IPS-18a (cell line): ENCODE measurements around the gene CHERP.

ENCODE experiments used
- H3K27ac ChIP-seq: one replicate; pipeline ENCODE4 v1.5.1; 2013; ENCODE audit warnings: low read length
- H3K27me3 ChIP-seq: one replicate; pipeline ENCODE4 v1.6.1; 2013; ENCODE audit warnings: mild to moderate bottlenecking, low read length; ENCODE audit not compliant: control insufficient read depth, insufficient read depth
- H3K36me3 ChIP-seq: one replicate; pipeline ENCODE4 v1.6.1; 2013; ENCODE audit warnings: low read depth, low read length; ENCODE audit not compliant: control insufficient read depth
- H3K4me1 ChIP-seq: one replicate; pipeline ENCODE4 v1.6.1; 2013; ENCODE audit warnings: low read depth, low read length; ENCODE audit not compliant: control insufficient read depth
- H3K4me3 ChIP-seq: one replicate; pipeline ENCODE4 v1.5.1; 2013; ENCODE audit warnings: low read length
- H3K9ac ChIP-seq: one replicate; pipeline ENCODE4 v1.6.1; 2013; ENCODE audit warnings: mild to moderate bottlenecking, low read length, moderate library complexity
- H3K9me3 ChIP-seq: one replicate; pipeline ENCODE4 v1.6.1; 2013; ENCODE audit warnings: low read depth, low read length; ENCODE audit not compliant: control insufficient read depth

CHERP gene, protein sequence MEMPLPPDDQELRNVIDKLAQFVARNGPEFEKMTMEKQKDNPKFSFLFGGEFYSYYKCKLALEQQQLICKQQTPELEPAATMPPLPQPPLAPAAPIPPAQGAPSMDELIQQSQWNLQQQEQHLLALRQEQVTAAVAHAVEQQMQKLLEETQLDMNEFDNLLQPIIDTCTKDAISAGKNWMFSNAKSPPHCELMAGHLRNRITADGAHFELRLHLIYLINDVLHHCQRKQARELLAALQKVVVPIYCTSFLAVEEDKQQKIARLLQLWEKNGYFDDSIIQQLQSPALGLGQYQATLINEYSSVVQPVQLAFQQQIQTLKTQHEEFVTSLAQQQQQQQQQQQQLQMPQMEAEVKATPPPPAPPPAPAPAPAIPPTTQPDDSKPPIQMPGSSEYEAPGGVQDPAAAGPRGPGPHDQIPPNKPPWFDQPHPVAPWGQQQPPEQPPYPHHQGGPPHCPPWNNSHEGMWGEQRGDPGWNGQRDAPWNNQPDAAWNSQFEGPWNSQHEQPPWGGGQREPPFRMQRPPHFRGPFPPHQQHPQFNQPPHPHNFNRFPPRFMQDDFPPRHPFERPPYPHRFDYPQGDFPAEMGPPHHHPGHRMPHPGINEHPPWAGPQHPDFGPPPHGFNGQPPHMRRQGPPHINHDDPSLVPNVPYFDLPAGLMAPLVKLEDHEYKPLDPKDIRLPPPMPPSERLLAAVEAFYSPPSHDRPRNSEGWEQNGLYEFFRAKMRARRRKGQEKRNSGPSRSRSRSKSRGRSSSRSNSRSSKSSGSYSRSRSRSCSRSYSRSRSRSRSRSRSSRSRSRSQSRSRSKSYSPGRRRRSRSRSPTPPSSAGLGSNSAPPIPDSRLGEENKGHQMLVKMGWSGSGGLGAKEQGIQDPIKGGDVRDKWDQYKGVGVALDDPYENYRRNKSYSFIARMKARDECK

GRCh38 chr19:16542045-16542909 lies at the start of gene CHERP:
CHERP (minus strand) TSS chr19:16542437; CDS start chr19:16542378, 59 bp downstream.
- peak within 1 kb of the TSS; percentile 79 for H3K9ac ChIP-seq
- no peaks in the 10 kb centered on the region for H3K27me3 ChIP-seq
- peak within 1 kb of the TSS; percentile 68 for H3K27ac ChIP-seq
- H3K4me1 ChIP-seq: peaks cover 5% of the 10 kb centered on the region
- peaks cover 10% of the 10 kb centered on the region for H3K36me3 ChIP-seq
- H3K4me3 ChIP-seq: peak within 1 kb of the TSS; percentile 80
- H3K9me3 ChIP-seq: no peaks in the 10 kb centered on the region

GRCh38 chr19:16590876-16591802 lies 48.9 kb upstream of the CHERP start:
- no peak overlapping the region for H3K27ac ChIP-seq
- no peak overlapping the region for H3K9ac ChIP-seq
- H3K36me3 ChIP-seq: no peaks in the 10 kb centered on the region
- H3K4me3 ChIP-seq: no peak overlapping the region
- H3K4me1 ChIP-seq: peaks cover 18% of the 10 kb centered on the region
- no peaks in the 10 kb centered on the region for H3K27me3 ChIP-seq
- H3K9me3 ChIP-seq: no peaks in the 10 kb centered on the region

GRCh38 chr19:16589917-16590316 lies 47.7 kb upstream of the CHERP start:
- Histone ChIP-seq H3K27ac (no peak overlapping the region), H3K4me1 (peaks cover 26% of the 10 kb centered on the region)

DNA sequence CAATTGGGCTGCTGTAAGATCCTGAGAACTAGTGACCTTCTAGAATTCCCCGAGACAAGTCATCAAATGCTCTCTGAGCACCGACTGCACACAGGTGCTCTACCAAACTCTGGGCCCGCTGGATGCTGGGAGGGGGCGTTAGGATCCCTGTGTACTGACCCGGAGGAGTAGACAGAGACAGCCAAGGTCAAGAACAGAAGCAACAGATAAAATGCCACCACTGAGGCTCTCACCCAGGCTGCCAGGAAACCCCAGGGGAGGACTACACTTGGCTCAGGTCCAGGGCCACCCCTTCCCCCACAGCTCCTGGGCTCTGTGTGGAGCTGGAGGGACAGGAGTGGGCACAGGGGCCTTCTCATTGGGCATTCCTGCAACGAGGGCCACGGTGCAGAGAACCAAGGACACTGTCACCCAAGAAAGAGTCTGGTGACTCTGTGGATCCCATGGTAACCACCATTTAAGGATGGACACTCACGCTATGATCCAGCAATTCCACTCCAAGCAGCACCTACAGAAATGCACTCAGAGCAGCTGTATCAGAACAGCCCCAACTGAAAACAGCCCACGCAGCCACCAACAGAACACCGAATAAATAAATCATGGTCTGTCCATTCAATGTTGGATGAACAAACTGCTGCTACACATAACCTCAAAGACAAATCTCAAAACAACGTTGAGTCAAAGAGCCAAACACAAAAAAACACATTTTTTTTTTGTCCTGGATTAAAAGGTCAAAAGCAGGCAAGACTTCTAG lies 46.8 kb upstream of the CHERP start:
- Histone ChIP-seq H3K27me3 (no peaks in the 10 kb centered on the region), H3K4me1 (peaks cover 35% of the 10 kb centered on the region), H3K4me3 (no peak overlapping the region), H3K9me3 (no peaks in the 10 kb centered on the region), H3K9ac (no peak overlapping the region), H3K27ac (no peak overlapping the region), H3K36me3 (no peaks in the 10 kb centered on the region)

More at GRCh38 chr19:16589917-16590316, 47.7 kb upstream of the CHERP start:
- Histone ChIP-seq H3K4me3 (no peak overlapping the region), H3K9ac (no peak overlapping the region), H3K27me3 (no peaks in the 10 kb centered on the region), H3K9me3 (no peaks in the 10 kb centered on the region), H3K36me3 (no peaks in the 10 kb centered on the region)

DNA sequence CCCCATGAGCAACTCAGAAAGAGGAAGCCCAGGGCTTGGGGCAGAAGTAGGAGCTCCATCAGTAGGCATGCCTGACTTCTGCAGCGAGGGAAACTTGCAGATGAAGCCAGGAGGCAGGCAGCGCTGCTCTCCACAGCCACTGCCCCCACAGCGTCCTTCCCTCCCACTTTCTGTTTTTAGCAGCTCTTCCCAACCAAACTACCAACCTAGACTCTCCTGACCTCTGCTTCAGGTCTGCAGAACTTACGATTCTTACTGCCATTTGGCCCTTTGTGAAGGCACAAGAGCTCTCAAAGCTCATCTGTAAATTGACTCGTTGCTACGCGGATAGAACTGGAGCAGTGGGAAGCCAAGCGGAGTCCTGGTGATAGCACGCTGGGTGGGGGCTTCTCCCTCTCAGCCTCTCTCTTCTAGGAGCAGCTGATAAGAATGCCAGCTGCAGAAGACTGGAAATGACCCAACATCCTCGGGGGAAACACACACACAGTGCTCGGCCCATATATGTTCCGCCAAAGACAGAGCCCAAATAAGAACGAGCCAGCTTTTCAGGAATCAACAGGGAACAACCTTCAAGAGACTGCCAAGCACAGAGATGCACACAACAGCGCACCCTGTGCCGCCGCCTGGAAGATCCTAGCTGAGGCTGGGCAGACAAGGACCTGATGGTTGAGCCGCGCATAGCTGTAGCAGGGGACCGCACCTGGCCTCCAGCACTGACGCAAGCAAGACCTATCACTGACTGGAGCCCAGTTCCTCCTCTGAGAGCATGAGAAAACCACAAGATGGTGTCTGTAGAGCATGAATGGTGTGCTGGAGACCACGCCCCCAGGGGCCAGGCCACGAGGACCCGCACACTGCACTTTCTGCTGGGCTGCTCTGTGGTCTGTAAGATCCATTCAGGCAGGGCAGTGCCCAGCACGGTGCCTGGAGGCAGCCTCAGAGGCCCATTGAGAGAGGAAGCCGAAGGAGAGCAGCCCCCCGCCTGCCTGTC lies 45.9 kb upstream of the CHERP start:
- no peaks in the 10 kb centered on the region for H3K27me3 ChIP-seq
- H3K9ac ChIP-seq: no peak overlapping the region
- H3K27ac ChIP-seq: no peak overlapping the region
- H3K36me3 ChIP-seq: no peaks in the 10 kb centered on the region
- no peaks in the 10 kb centered on the region for H3K9me3 ChIP-seq
- no peak overlapping the region for H3K4me3 ChIP-seq
- H3K4me1 ChIP-seq: peaks cover 40% of the 10 kb centered on the region

DNA sequence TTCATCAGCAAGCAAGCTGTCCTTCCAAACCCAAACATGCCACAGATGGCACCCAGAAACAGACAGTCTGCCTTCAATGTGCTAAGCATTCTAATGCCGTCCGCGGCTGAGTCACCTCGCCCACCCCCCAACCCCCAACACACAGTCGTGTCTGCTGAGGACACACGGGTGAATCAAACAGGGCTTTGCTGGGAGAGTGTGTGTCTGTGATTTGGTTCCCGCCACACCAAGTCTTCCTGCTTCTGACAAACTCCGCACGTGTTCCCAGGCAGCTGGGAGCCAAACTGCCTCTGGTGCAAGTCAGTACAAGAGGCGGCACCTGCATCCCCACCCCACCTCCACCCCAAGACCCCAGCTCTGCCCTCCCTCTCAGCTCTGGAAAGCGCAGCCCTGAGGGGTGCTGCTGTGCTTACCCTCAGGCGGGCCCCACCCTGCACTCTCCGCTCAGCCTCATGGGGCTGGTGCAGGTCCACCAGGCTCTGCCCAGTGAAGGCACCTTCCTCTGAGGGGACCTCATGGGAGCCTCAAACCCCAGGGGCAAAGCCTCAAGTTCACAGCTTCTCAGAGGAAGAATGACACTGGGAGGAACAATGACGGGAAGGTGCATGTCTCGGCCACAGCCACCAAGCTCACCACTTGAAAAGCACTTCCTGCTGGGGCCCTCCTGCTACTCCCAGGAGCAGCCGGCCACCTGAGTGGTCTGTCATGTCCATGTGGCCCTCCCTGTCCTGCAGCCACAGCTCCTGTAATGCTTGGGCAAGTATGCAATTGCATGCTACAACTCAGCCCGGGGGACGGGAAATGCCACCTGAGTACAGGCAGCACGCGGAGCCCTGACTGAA lies 45.0 kb upstream of the CHERP start:
- Histone ChIP-seq H3K9me3 (no peaks in the 10 kb centered on the region), H3K4me3 (no peak overlapping the region), H3K27me3 (no peaks in the 10 kb centered on the region), H3K27ac (no peak overlapping the region), H3K4me1 (peaks cover 40% of the 10 kb centered on the region), H3K9ac (no peak overlapping the region), H3K36me3 (no peaks in the 10 kb centered on the region)

DNA sequence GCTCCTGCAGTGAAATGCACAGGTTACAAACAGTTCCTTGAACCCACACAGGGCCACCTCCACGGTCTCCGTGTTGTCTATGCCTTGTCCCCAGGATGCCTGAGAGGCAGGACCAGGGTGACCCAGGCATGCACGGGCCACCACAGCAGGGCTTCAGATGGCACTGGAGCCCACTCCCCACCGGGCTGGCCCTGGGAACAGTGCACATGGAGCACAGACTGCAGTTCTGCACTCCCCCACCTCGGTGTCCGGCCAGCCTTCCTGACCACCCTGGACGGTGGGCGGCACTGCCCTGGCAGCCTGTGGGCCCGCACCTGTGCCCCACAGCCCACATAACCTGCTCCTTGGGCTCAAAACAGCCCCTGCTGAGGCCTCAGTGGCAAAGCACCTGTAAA lies 44.2 kb upstream of the CHERP start:
- Histone ChIP-seq H3K4me1 (peaks cover 36% of the 10 kb centered on the region), H3K27ac (no peak overlapping the region), H3K36me3 (no peaks in the 10 kb centered on the region), H3K27me3 (no peaks in the 10 kb centered on the region), H3K9ac (no peak overlapping the region), H3K4me3 (no peak overlapping the region), H3K9me3 (no peaks in the 10 kb centered on the region)

DNA sequence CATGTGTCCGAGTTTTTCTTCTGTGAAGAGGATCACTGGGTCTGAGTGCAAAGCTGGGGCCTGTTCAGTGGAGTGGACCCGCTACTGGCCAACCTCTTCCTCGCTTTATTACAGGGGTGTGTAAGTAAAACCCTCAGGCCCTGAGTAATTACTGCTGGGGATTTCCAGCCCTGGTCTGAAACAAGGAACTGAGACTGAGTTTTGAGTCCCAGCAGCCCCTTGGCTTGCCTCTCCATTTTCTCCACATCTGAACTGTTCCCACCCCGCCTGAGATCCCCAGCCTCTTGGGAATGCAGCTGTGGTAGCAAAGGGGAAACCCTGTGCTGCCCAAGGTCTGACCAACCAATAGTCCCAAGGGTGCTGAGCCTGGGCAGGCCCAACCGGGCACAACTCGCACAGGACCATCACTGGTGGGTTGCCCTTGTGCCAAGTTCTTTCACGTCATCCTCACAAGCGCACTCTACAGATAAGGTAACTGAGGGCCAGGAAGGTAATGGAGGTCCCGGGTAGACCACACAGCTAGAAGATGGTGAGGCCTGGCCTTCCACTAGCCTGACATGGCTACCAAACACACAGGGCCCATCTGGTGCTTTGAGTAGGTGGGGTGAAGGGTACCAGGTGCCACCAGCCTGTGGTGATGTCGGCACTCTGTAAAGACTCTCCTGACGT lies 43.7 kb upstream of the CHERP start:
- H3K4me3 ChIP-seq: no peak overlapping the region
- H3K27me3 ChIP-seq: no peaks in the 10 kb centered on the region
- H3K36me3 ChIP-seq: no peaks in the 10 kb centered on the region
- H3K9me3 ChIP-seq: no peaks in the 10 kb centered on the region
- H3K9ac ChIP-seq: no peak overlapping the region
- H3K27ac ChIP-seq: no peak overlapping the region
- H3K4me1 ChIP-seq: peaks cover 36% of the 10 kb centered on the region
